Astrocyte (in vitro differentiated cells and primary cell): ENCODE data around the gene TFE3. TPM values are rescaled to one million over a fixed set of nuclear protein-coding genes. Genes with fewer than 3 reads are reported as not detected.

Experiments used
- DNase-seq: peaks from one replicate; pipeline ENCODE4 v3.0.0-alpha.2; 2010; ENCODE audit warnings: low read depth
- FAIRE-seq: peaks from 2 replicates; lab custom pipeline; 2011; peaks lifted over from hg19 to GRCh38; lab: Jason Lieb, UNC
- H2AFZ ChIP-seq: 2 replicates; pipeline ENCODE4 v1.6.0; 2012; ENCODE audit warnings: low read depth, low read length, inconsistent platforms
- H3K27ac ChIP-seq: 2 replicates; pipeline ENCODE4 v1.5.1; 2011; ENCODE audit warnings: low read depth, low read length, inconsistent platforms
- H3K27me3 ChIP-seq: 2 replicates; pipeline ENCODE4 v1.6.0; 2011; ENCODE audit warnings: low read length, inconsistent platforms; ENCODE audit not compliant: insufficient read depth
- H3K36me3 ChIP-seq: 2 replicates; pipeline ENCODE4 v1.5.1; 2011; ENCODE audit warnings: low read length, inconsistent platforms; ENCODE audit not compliant: insufficient read depth
- H3K4me1 ChIP-seq: 2 replicates; pipeline ENCODE4 v1.5.1; 2011; ENCODE audit warnings: low read length, inconsistent platforms; ENCODE audit not compliant: insufficient read depth
- H3K4me2 ChIP-seq: 2 replicates; pipeline ENCODE4 v1.6.0; 2012; ENCODE audit warnings: low read length, inconsistent platforms
- H3K4me3 ChIP-seq: 2 replicates; pipeline ENCODE4 v1.5.1; 2011; ENCODE audit warnings: low read depth, mild to moderate bottlenecking, low read length, inconsistent platforms; ENCODE audit not compliant: insufficient read depth
- H3K79me2 ChIP-seq: 2 replicates; pipeline ENCODE4 v1.6.0; 2012; ENCODE audit warnings: mild to moderate bottlenecking, low read length, inconsistent platforms; ENCODE audit not compliant: insufficient read depth
- H3K9ac ChIP-seq: 2 replicates; pipeline ENCODE4 v1.6.0; 2012; ENCODE audit warnings: mild to moderate bottlenecking, low read length, inconsistent platforms
- H3K9me3 ChIP-seq: 2 replicates; pipeline ENCODE4 v1.5.1; 2012; ENCODE audit warnings: low read depth, mild to moderate bottlenecking, low read length, inconsistent platforms; ENCODE audit not compliant: insufficient read depth
- H4K20me1 ChIP-seq: 2 replicates; pipeline ENCODE4 v1.6.0; 2012; ENCODE audit warnings: low read length, inconsistent platforms; ENCODE audit not compliant: insufficient read depth
- H3K27ac Mint-ChIP-seq: one replicate; pipeline ENCODE4 v1.8.0; 2021; ENCODE audit warnings: mild to moderate bottlenecking, mixed read lengths; ENCODE audit not compliant: unreplicated experiment
- H3K27me3 Mint-ChIP-seq: one replicate; pipeline ENCODE4 v1.8.0; 2021; ENCODE audit warnings: low read depth, mixed read lengths; ENCODE audit not compliant: unreplicated experiment
- H3K36me3 Mint-ChIP-seq: one replicate; pipeline ENCODE4 v1.8.0; 2021; ENCODE audit warnings: low read depth, mixed read lengths; ENCODE audit not compliant: unreplicated experiment
- H3K4me1 Mint-ChIP-seq: one replicate; pipeline ENCODE4 v1.8.0; 2021; ENCODE audit warnings: low read depth, mixed read lengths; ENCODE audit not compliant: unreplicated experiment
- H3K4me3 Mint-ChIP-seq: one replicate; pipeline ENCODE4 v1.8.0; 2021; ENCODE audit warnings: mild to moderate bottlenecking, moderate library complexity, mixed read lengths; ENCODE audit not compliant: unreplicated experiment
- H3K9me3 Mint-ChIP-seq: one replicate; pipeline ENCODE4 v1.8.0; 2021; ENCODE audit warnings: mild to moderate bottlenecking, mixed read lengths; ENCODE audit not compliant: unreplicated experiment
- CTCF ChIP-seq: IDR thresholded peaks from 2 replicates; pipeline ENCODE4 v1.5.1; 2011; ENCODE audit warnings: low read depth, mild to moderate bottlenecking, inconsistent platforms, low read length, moderate library complexity; ENCODE audit not compliant: insufficient read depth
- EZH2 ChIP-seq: IDR thresholded peaks from 2 replicates; pipeline ENCODE4 v1.6.1; 2012; ENCODE audit warnings: mild to moderate bottlenecking, low read length, inconsistent platforms; ENCODE audit not compliant: insufficient read depth
- total RNA-seq: library from RNA; stranded (reverse); gene quantifications from 2 replicates; pipeline ENCODE4 v1.2.1, GENCODE V29; 2021

The TFE3 gene
- total RNA-seq, 1 donor from 2014 or later: 53.4 TPM

- Mint-ChIP-seq H3K36me3 (peaks cover 2% of the 10 kb centered on the region), H3K9me3 (no peaks in the 10 kb centered on the region), H3K27me3 (no peaks in the 10 kb centered on the region), H3K27ac (no peak overlapping the region), H3K4me3 (peak overlapping the region; percentile 89), H3K4me1 (no peaks in the 10 kb centered on the region)
- Histone ChIP-seq H3K36me3 (no peaks in the 10 kb centered on the region), H3K4me2 (peak overlapping the region; percentile 95), H4K20me1 (peaks cover 21% of the 10 kb centered on the region), H3K4me1 (peaks cover 7% of the 10 kb centered on the region), H3K9ac (peak overlapping the region; percentile 85), H3K79me2 (peaks cover 26% of the 10 kb centered on the region), H2AFZ (no peak overlapping the region), H3K27ac (peak overlapping the region; percentile 2), H3K4me3 (peak overlapping the region; percentile 71), H3K27me3 (no peaks in the 10 kb centered on the region), H3K9me3 (no peaks in the 10 kb centered on the region)
- TF ChIP-seq EZH2 (no peak), CTCF (no peak)
- FAIRE-seq (peak; percentile 76), DNase-seq (peak; percentile 68)
These were observed 28.9 kb upstream of the TFE3 start for GRCh38 chrX:49071877-49072711.

GRCh38 chrX:49070988-49071387 lies 27.8 kb upstream of the TFE3 start:
- Histone ChIP-seq H3K4me3 (no peak overlapping the region), H4K20me1 (peaks cover 21% of the 10 kb centered on the region), H3K27me3 (no peaks in the 10 kb centered on the region), H3K4me1 (peaks cover 7% of the 10 kb centered on the region), H2AFZ (no peak overlapping the region), H3K9me3 (no peaks in the 10 kb centered on the region), H3K4me2 (no peak overlapping the region), H3K27ac (no peak overlapping the region), H3K36me3 (no peaks in the 10 kb centered on the region), H3K79me2 (peaks cover 26% of the 10 kb centered on the region), H3K9ac (no peak overlapping the region)
- Mint-ChIP-seq H3K27ac (no peak overlapping the region), H3K36me3 (peaks cover 2% of the 10 kb centered on the region), H3K4me1 (no peaks in the 10 kb centered on the region), H3K27me3 (no peaks in the 10 kb centered on the region), H3K4me3 (peak overlapping the region; percentile 27), H3K9me3 (no peaks in the 10 kb centered on the region)
- no peak for FAIRE-seq
- DNase-seq: no peak
- TF ChIP-seq EZH2 (no peak), CTCF (no peak)

GRCh38 chrX:49069038-49069437 lies 25.9 kb upstream of the TFE3 start:
- Histone ChIP-seq H4K20me1 (peaks cover 21% of the 10 kb centered on the region), H3K9ac (no peak overlapping the region), H3K9me3 (no peaks in the 10 kb centered on the region), H3K4me1 (peaks cover 5% of the 10 kb centered on the region), H3K79me2 (peaks cover 26% of the 10 kb centered on the region), H3K4me2 (no peak overlapping the region), H3K27ac (no peak overlapping the region), H3K27me3 (no peaks in the 10 kb centered on the region), H2AFZ (no peak overlapping the region), H3K36me3 (no peaks in the 10 kb centered on the region), H3K4me3 (no peak overlapping the region)
- Mint-ChIP-seq H3K27me3 (no peaks in the 10 kb centered on the region), H3K4me1 (no peaks in the 10 kb centered on the region), H3K9me3 (no peaks in the 10 kb centered on the region), H3K27ac (no peak overlapping the region), H3K4me3 (no peak overlapping the region), H3K36me3 (peaks cover 2% of the 10 kb centered on the region)
- FAIRE-seq (peak; percentile 56), DNase-seq (no peak)
- no peak for TF ChIP-seq CTCF
- TF ChIP-seq EZH2: no peak
